Body of pancreas (tissue), 4 donors: ENCODE results near the gene HTT. TPM values are rescaled to one million over a fixed set of nuclear protein-coding genes. Genes with fewer than 3 reads are reported as not detected.

Source experiments
- ATAC-seq: fragments of 150-250 bp; one replicate; pipeline ENCODE4 v1.9.1; 2016
- DNase-seq, 4 donors: peaks; one replicate each; pipeline ENCODE4 v3.0.0-alpha.2; 2019
- H3K27ac ChIP-seq, 4 donors: fragments of 200-600 bp; sonication (generic); 1 replicate in 3 of 4; 2 replicates in 1 of 4; pipeline versions ENCODE4 v1.5.1 to v1.6.1; 2016 to 2019; ENCODE audit warnings: mild to moderate bottlenecking in 1 of 4, mixed read lengths in 1 of 4, moderate library complexity in 1 of 4
- H3K27me3 ChIP-seq, 2 donors: fragments of 200-600 bp; sonication (generic); one replicate each; pipeline ENCODE4 v1.6.0; 2016; ENCODE audit warnings: mild to moderate bottlenecking in 1 of 2
- H3K36me3 ChIP-seq, 2 donors: fragments of 200-600 bp; sonication (generic); replicated peaks in 1 of 2; 2 replicates each; pipeline ENCODE4 v1.5.1; 2016; ENCODE audit warnings: low read depth in 2 of 2; ENCODE audit not compliant: insufficient read depth in 1 of 2
- H3K4me1 ChIP-seq: fragments of 200-600 bp; sonication (generic); one replicate; pipeline ENCODE4 v1.6.0; 2016
- H3K4me3 ChIP-seq, 2 donors: fragments of 200-600 bp; sonication (generic); 1 replicate in 1 of 2; 2 replicates in 1 of 2; pipeline ENCODE4 v1.5.1; 2016 to 2019
- H3K9me3 ChIP-seq, 3 donors: fragments of 200-600 bp; sonication (generic); 1 replicate in 2 of 3; 2 replicates in 1 of 3; pipeline ENCODE4 v1.5.1; 2016
- POLR2A ChIP-seq, 3 donors: fragments of 450-650 bp; IDR thresholded peaks; one replicate each; pipeline ENCODE4 v1.6.1; 2016; ENCODE audit warnings: antibody characterized with exemption in 3 of 3, mild to moderate bottlenecking in 2 of 3
- WGBS, 2 donors: methylation state at CpG; one replicate each; pipeline ENCODE4 v1.1.5; 2017; 5-methylcytosine and 5-hydroxymethylcytosine counted together
- intact Hi-C: fragments of 100-400 bp; cut with DNase I; formaldehyde crosslinking; loops from one replicate; pipeline ENCODE4 v1.15.1; 2023
- total RNA-seq, 2 donors: library from RNA; depleted of rRNA; stranded (reverse); fragments of >200 nt; gene quantifications; one replicate each; pipeline ENCODE4 v1.1.0, GENCODE V29; 2016
- TF ChIP-seq, protein P1 (sequence below), 7 experiments: fragments of 450-650 bp in 4 of 7; fragments of 200-600 bp in 3 of 7; sonication (generic) in 3 of 7; IDR thresholded peaks; one replicate each; pipeline ENCODE4 v1.5.1; 2016 to 2019; ENCODE audit warnings: antibody characterized with exemption in 7 of 7

HTT gene
- total RNA-seq, 2 donors from 2014 or later: 40.5 to 115 TPM

- Histone ChIP-seq H3K4me1 (no peaks in the 10 kb centered on the region), H3K27ac (no peak overlapping the region), H3K9me3 (no peaks in the 10 kb centered on the region), H3K36me3 (no peaks in the 10 kb centered on the region), H3K27me3 (no peaks in the 10 kb centered on the region), H3K4me3 (no peak overlapping the region)
- WGBS, 2 donors: 70 to 73% methylated on average over 24 of the region's 24 CpGs
- TF ChIP-seq POLR2A (IDR thresholded peaks at IDR 0.05): no peak
- TF ChIP-seq, protein P1, sequence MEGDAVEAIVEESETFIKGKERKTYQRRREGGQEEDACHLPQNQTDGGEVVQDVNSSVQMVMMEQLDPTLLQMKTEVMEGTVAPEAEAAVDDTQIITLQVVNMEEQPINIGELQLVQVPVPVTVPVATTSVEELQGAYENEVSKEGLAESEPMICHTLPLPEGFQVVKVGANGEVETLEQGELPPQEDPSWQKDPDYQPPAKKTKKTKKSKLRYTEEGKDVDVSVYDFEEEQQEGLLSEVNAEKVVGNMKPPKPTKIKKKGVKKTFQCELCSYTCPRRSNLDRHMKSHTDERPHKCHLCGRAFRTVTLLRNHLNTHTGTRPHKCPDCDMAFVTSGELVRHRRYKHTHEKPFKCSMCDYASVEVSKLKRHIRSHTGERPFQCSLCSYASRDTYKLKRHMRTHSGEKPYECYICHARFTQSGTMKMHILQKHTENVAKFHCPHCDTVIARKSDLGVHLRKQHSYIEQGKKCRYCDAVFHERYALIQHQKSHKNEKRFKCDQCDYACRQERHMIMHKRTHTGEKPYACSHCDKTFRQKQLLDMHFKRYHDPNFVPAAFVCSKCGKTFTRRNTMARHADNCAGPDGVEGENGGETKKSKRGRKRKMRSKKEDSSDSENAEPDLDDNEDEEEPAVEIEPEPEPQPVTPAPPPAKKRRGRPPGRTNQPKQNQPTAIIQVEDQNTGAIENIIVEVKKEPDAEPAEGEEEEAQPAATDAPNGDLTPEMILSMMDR (IDR thresholded peaks at IDR 0.05): no peak
- intact Hi-C loops: no loop called here
- DNase-seq (no peak), ATAC-seq (no peak)
Observed at GRCh38 chr4:3284734-3285557, 210.5 kb downstream of the HTT start.

DNA sequence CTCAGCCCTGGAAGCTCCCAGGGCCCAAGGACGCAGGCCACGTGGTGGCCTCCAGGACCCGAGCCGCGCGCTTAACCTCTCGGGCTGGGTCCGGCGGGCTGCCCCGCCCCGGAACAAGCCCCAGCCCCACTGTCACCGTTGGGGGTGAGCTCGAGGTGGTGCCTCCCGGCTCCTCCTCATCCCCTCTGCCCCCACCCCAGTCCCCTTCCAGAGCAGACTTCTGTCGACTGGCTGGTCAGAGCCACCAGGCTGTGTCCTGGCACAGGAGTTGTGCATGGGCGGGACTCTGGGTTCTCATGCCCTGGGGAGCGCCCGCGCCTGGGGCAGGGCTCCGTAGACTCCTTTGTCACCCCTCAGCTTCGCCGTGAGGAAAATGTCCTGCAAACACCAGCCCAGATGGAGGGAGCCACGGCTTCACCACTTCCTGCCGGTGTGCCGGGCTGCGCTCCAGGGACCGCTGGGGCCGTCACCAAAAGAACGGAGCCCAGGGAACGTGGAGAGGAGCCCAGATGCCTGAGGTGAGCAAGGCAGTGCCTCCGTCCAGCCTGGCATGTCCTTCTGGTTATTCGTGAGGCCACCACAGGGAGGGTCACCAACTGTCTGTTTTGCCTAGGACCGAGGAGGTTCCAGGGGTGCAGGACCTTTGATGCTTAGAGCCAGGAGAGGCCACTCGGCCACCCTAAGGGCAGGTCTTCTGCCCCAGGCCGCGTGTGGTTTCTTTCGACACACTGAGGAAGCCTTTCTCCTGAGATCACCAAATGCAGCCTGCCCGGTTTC lies 211.3 kb downstream of the HTT start:
- Histone ChIP-seq H3K27ac (no peak overlapping the region), H3K4me3 (no peak overlapping the region), H3K36me3 (no peaks in the 10 kb centered on the region), H3K4me1 (peaks cover under 1% of the 10 kb centered on the region), H3K27me3 (no peaks in the 10 kb centered on the region), H3K9me3 (no peaks in the 10 kb centered on the region)
- 64 to 74% methylated on average over 16 to 38 of the region's 38 CpGs for WGBS, 2 donors
- ATAC-seq (no peak), DNase-seq (peak in 1 of 4 donors; percentile 55)
- intact Hi-C loops: no loop called here
- no peak for TF ChIP-seq POLR2A (IDR thresholded peaks at IDR 0.05)
- TF ChIP-seq, protein P1 (IDR thresholded peaks at IDR 0.05): no peak

- WGBS, 2 donors: 69 to 71% methylated on average over 20 to 32 of the region's 32 CpGs
- no peaks in the 10 kb centered on the region for H3K9me3 ChIP-seq
- intact Hi-C loops: no loop called here
Observed at GRCh38 chr4:3286335-3287175, 212.1 kb downstream of the HTT start.

GRCh38 chr4:3287271-3287971 lies 212.9 kb downstream of the HTT start:
- no peak for ATAC-seq
- no peak overlapping the region for H3K27ac ChIP-seq
- 55 to 64% methylated on average over 14 of the region's 14 CpGs for WGBS, 2 donors

More at GRCh38 chr4:3286335-3287175, 212.1 kb downstream of the HTT start:
- peaks cover 8% of the 10 kb centered on the region for H3K4me1 ChIP-seq
- no peak overlapping the region for H3K27ac ChIP-seq
- TF ChIP-seq, protein P1 (IDR thresholded peaks at IDR 0.05): no peak
- TF ChIP-seq POLR2A (IDR thresholded peaks at IDR 0.05): no peak
- ATAC-seq: no peak
- no peaks in the 10 kb centered on the region for H3K36me3 ChIP-seq
- no peak for DNase-seq
- no peaks in the 10 kb centered on the region for H3K27me3 ChIP-seq
- H3K4me3 ChIP-seq: no peak overlapping the region

More at GRCh38 chr4:3287271-3287971, 212.9 kb downstream of the HTT start:
- intact Hi-C loops: no loop called here
- Histone ChIP-seq H3K36me3 (no peaks in the 10 kb centered on the region), H3K4me1 (peaks cover 12% of the 10 kb centered on the region), H3K4me3 (no peak overlapping the region), H3K9me3 (no peaks in the 10 kb centered on the region), H3K27me3 (no peaks in the 10 kb centered on the region)
- DNase-seq: no peak
- TF ChIP-seq, protein P1 (IDR thresholded peaks at IDR 0.05): no peak
